Panc1 (cell line): Measurements from ENCODE around the gene ASPM. TPM values are rescaled to one million over a fixed set of nuclear protein-coding genes. Genes with fewer than 3 reads are reported as not detected.

Experiments used
- ATAC-seq: fragments of 200-7000 bp; cut with Tn5 transposase; 2 replicates; pipeline ENCODE4 v1.9.1; 2020; ENCODE audit warnings: mild to moderate bottlenecking, moderate library complexity
- BruUV-seq: library from RNA; stranded (reverse); fragments of 400-500 nt; replicated peaks from 2 replicates; lab custom pipeline; 2021; lab: Mats Ljungman, UMichigan
- CTCF ChIA-PET: fragments of 300-600 bp; sonication (Branson Sonifier 250); formaldehyde crosslinking; loops from one replicate; lab custom pipeline; 2022; ENCODE audit warnings: antibody characterized with exemption; lab: Charles Lee
- POLR2A ChIA-PET: fragments of 300-600 bp; sonication (Branson Sonifier 250); formaldehyde crosslinking; loops from one replicate; lab custom pipeline; 2022; ENCODE audit warnings: antibody characterized with exemption; lab: Charles Lee
- DNase-seq: peaks from one replicate; pipeline ENCODE4 v3.0.0-alpha.2; 2010; ENCODE audit warnings: low read depth, low spot score
- H3K27ac ChIP-seq: 2 replicates; pipeline ENCODE4 v1.5.1; 2011; ENCODE audit warnings: mild to moderate bottlenecking, low read length, inconsistent platforms
- H3K27me3 ChIP-seq: fragments of 200-500 bp; sonication (Bioruptor generic); 2 replicates; pipeline ENCODE4 v1.6.0; 2014; ENCODE audit warnings: low read length, inconsistent platforms; ENCODE audit not compliant: control insufficient read depth, insufficient read depth
- H3K36me3 ChIP-seq: fragments of 200-500 bp; sonication (Bioruptor generic); 2 replicates; pipeline ENCODE4 v1.5.1; 2014; ENCODE audit warnings: inconsistent platforms, mild to moderate bottlenecking, low read length, moderate library complexity; ENCODE audit not compliant: control insufficient read depth, insufficient read depth
- H3K4me1 ChIP-seq: 2 replicates; pipeline ENCODE4 v1.5.1; 2011; ENCODE audit warnings: inconsistent platforms, mild to moderate bottlenecking, low read length, moderate library complexity; ENCODE audit not compliant: control insufficient read depth, insufficient read depth
- H3K4me3 ChIP-seq, 2 experiments: 2 replicates each; pipeline ENCODE4 v1.5.1; 2011 to 2012; ENCODE audit warnings: low read depth in 2 of 2, low read length in 2 of 2, mild to moderate bottlenecking in 2 of 2, inconsistent platforms in 1 of 2, moderate library complexity in 1 of 2
- H3K9me3 ChIP-seq: fragments of 200-500 bp; sonication (Bioruptor generic); 2 replicates; pipeline ENCODE4 v1.5.1; 2014; ENCODE audit warnings: low read depth, mild to moderate bottlenecking, inconsistent platforms, low read length, moderate library complexity; ENCODE audit not compliant: control insufficient read depth, insufficient read depth
- POLR2AphosphoS5 ChIP-seq: IDR thresholded peaks from 2 replicates; pipeline ENCODE4 v1.6.1; 2012; ENCODE audit warnings: mild to moderate bottlenecking, low read depth, low read length, moderate library complexity
- SIN3A ChIP-seq: IDR thresholded peaks from 2 replicates; pipeline ENCODE4 v1.6.1; 2012; ENCODE audit warnings: low read depth, mild to moderate bottlenecking, low read length, moderate library complexity, borderline replicate concordance; ENCODE audit not compliant: insufficient read depth
- TCF7L2 ChIP-seq: IDR thresholded peaks from 2 replicates; pipeline ENCODE4 v1.6.1; 2011; ENCODE audit warnings: mild to moderate bottlenecking, low read depth, low read length, inconsistent platforms
- in situ Hi-C: cut with HindIII; loops from 2 replicates; pipeline ENCODE4 v1.10.0; 2016; ENCODE audit warnings: low sequenced_read_pairs, low pct_unique_long_range_greater_than_20kb
- intact Hi-C: fragments of 100-400 bp; cut with micrococcal nuclease; formaldehyde crosslinking; loops from one replicate; pipeline ENCODE4 v1.10.0; 2022; ENCODE audit not compliant: unreplicated experiment
- total RNA-seq: library from RNA; stranded (reverse); gene quantifications from one replicate; pipeline ENCODE4 v1.2.1, GENCODE V29; 2021; ENCODE audit not compliant: unreplicated experiment
- TF ChIP-seq, protein P1 (sequence below), 2 experiments: IDR thresholded peaks; 2 replicates each; pipeline ENCODE4 v1.6.1; 2011 to 2012; ENCODE audit warnings: low read depth in 2 of 2, control low read depth in 1 of 2, low read length in 1 of 2, mild to moderate bottlenecking in 1 of 2, moderate library complexity in 1 of 2; ENCODE audit not compliant: insufficient read depth in 1 of 2
- TF ChIP-seq, protein P2 (sequence below): fragments of 450-650 bp; IDR thresholded peaks from 2 replicates; pipeline ENCODE4 v1.5.1; 2017; ENCODE audit warnings: mild to moderate bottlenecking

Gene ASPM
- total RNA-seq, 1 experiment from 2014 or later: 26.9 TPM

DNA sequence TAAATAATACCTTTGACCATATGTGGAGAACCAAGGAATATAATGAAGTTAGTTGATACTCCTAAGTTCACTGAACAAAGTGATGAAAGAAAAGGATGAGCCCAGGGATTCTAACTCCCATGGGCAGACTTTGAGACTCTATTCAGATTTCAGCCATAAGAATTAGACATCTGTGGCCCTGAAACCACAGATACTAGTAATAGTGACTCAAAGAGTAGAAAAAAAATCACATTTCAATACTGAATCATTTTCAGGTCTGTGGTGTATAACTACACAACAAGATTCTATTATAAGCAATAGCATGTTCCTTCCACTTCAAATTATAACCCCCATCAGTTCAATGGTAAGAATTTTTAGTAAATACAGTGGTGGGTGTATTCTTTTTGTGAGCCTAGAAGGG, 63.0 kb downstream of the ASPM start:
- Histone ChIP-seq H3K9me3 (peaks cover 3% of the 10 kb centered on the region; the same call in 1 of the 2 replicates), H3K36me3 (peaks cover 25% of the 10 kb centered on the region; the same call in 1 of the 2 replicates), H3K4me3 (no peak overlapping the region), H3K27me3 (no peaks in the 10 kb centered on the region), H3K27ac (no peak overlapping the region), H3K4me1 (no peaks in the 10 kb centered on the region)
- ATAC-seq: no peak
- TF ChIP-seq SIN3A (no peak), TCF7L2 (no peak), POLR2AphosphoS5 (no peak)
- TF ChIP-seq, protein P1, sequence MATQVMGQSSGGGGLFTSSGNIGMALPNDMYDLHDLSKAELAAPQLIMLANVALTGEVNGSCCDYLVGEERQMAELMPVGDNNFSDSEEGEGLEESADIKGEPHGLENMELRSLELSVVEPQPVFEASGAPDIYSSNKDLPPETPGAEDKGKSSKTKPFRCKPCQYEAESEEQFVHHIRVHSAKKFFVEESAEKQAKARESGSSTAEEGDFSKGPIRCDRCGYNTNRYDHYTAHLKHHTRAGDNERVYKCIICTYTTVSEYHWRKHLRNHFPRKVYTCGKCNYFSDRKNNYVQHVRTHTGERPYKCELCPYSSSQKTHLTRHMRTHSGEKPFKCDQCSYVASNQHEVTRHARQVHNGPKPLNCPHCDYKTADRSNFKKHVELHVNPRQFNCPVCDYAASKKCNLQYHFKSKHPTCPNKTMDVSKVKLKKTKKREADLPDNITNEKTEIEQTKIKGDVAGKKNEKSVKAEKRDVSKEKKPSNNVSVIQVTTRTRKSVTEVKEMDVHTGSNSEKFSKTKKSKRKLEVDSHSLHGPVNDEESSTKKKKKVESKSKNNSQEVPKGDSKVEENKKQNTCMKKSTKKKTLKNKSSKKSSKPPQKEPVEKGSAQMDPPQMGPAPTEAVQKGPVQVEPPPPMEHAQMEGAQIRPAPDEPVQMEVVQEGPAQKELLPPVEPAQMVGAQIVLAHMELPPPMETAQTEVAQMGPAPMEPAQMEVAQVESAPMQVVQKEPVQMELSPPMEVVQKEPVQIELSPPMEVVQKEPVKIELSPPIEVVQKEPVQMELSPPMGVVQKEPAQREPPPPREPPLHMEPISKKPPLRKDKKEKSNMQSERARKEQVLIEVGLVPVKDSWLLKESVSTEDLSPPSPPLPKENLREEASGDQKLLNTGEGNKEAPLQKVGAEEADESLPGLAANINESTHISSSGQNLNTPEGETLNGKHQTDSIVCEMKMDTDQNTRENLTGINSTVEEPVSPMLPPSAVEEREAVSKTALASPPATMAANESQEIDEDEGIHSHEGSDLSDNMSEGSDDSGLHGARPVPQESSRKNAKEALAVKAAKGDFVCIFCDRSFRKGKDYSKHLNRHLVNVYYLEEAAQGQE (IDR thresholded peaks at IDR 0.05; ENCODE audit: insufficient read depth in 1 of 2, low read depth in 2 of 2, low read length in 1 of 2): no peak
- TF ChIP-seq, protein P2, sequence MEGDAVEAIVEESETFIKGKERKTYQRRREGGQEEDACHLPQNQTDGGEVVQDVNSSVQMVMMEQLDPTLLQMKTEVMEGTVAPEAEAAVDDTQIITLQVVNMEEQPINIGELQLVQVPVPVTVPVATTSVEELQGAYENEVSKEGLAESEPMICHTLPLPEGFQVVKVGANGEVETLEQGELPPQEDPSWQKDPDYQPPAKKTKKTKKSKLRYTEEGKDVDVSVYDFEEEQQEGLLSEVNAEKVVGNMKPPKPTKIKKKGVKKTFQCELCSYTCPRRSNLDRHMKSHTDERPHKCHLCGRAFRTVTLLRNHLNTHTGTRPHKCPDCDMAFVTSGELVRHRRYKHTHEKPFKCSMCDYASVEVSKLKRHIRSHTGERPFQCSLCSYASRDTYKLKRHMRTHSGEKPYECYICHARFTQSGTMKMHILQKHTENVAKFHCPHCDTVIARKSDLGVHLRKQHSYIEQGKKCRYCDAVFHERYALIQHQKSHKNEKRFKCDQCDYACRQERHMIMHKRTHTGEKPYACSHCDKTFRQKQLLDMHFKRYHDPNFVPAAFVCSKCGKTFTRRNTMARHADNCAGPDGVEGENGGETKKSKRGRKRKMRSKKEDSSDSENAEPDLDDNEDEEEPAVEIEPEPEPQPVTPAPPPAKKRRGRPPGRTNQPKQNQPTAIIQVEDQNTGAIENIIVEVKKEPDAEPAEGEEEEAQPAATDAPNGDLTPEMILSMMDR: no peak
- BruUV-seq: no TSS peak
- intact Hi-C loops (no loop called here), in situ Hi-C loops (no loop called here)
- POLR2A ChIA-PET: no interaction called here
- CTCF ChIA-PET: no interaction called here
- no peak for DNase-seq

GRCh38 chr1:197081117-197081753, 65.2 kb downstream of the ASPM start:
- H3K4me3 ChIP-seq: no peak overlapping the region
- POLR2A ChIA-PET: no interaction called here
- H3K9me3 ChIP-seq: peaks cover 3% of the 10 kb centered on the region; the same call in 1 of the 2 replicates
- no TSS peak for BruUV-seq
- H3K36me3 ChIP-seq: peaks cover 15% of the 10 kb centered on the region; the same call in 1 of the 2 replicates
- in situ Hi-C loops (no loop called here), intact Hi-C loops (no loop called here)
- H3K27me3 ChIP-seq: no peaks in the 10 kb centered on the region
- no peak overlapping the region for H3K27ac ChIP-seq
- DNase-seq: no peak
- no peak for TF ChIP-seq SIN3A
- TF ChIP-seq TCF7L2: no peak
- no peak for TF ChIP-seq POLR2AphosphoS5
- TF ChIP-seq, protein P1 (IDR thresholded peaks at IDR 0.05; ENCODE audit: insufficient read depth in 1 of 2, low read depth in 2 of 2, low read length in 1 of 2): no peak
- TF ChIP-seq, protein P2: no peak
- ATAC-seq: no peak
- H3K4me1 ChIP-seq: no peaks in the 10 kb centered on the region
- CTCF ChIA-PET: no interaction called here
